ENCODE measurements around the gene SRD5A1. TPM values are rescaled to one million over a fixed set of nuclear protein-coding genes. Genes with fewer than 3 reads are reported as not detected.

Gene SRD5A1
- total and polyA plus RNA-seq, 2 of the 8 experiments (the other 6 are each of a cell fraction or from before 2014, with no cell fraction given): 34.7 to 42.4 TPM

GRCh38 chr5:6607559-6607936 is 25.7 kb upstream of the SRD5A1 start:
- Histone ChIP-seq H3K4me1 (replicated peaks in 1 of 4; ENCODE audit: control insufficient read depth in 3 of 4, insufficient read depth in 4 of 4, low read length in 3 of 4) (no peaks in the 10 kb centered on the region), H3K9me3 (ENCODE audit: insufficient read depth in 2 of 2, low read depth in 1 of 2, low read length in 1 of 2) (no peaks in the 10 kb centered on the region), H3K56ac (replicated peaks; ENCODE audit: insufficient read length, low read depth, low read length) (no peak overlapping the region), H2BK15ac (ENCODE audit: low read length) (no peak overlapping the region), H3K27ac (ENCODE audit: low read depth, low read length) (no peak overlapping the region), H2AFZ (ENCODE audit: low read length) (no peak overlapping the region), H3K18ac (ENCODE audit: extremely low read depth, low read length) (no peak overlapping the region), H3K79me2 (ENCODE audit: control insufficient read depth in 1 of 2, insufficient read depth in 2 of 2, low read length in 2 of 2) (peaks cover 0 to 6% of the 10 kb centered on the region in 2 experiments; a peak in 2 of 4 replicates), H3K4me2 (ENCODE audit: insufficient read depth in 1 of 2, low read depth in 2 of 2, low read length in 2 of 2) (no peak overlapping the region), H3K36me3 (ENCODE audit: control insufficient read depth in 2 of 4, insufficient read depth in 4 of 4, low read length in 3 of 4) (peaks cover 52 to 85% (median 79%) of the 10 kb centered on the region in 4 experiments), H4K8ac (ENCODE audit: extremely low read depth, insufficient read depth, low read length) (no peak overlapping the region), H4K91ac (replicated peaks; ENCODE audit: insufficient read length, low read length) (no peak overlapping the region), H3K14ac (ENCODE audit: insufficient read length) (no peak overlapping the region), H3K27me3 (replicated peaks in 1 of 4; ENCODE audit: control insufficient read depth in 3 of 4, extremely low read depth in 1 of 4, insufficient read depth in 3 of 4, low read length in 3 of 4) (no peaks in the 10 kb centered on the region), H3K4me3 (ENCODE audit: extremely low read depth in 1 of 4, insufficient read depth in 2 of 4, low read depth in 3 of 4, low read length in 4 of 4) (no peak overlapping the region), H3K23ac (ENCODE audit: insufficient read length) (no peak overlapping the region), H2AK5ac (ENCODE audit: low read depth, low read length) (no peak overlapping the region), H4K5ac (ENCODE audit: insufficient read length, low read depth, low read length) (no peak overlapping the region), H2BK20ac (ENCODE audit: low read length) (no peak overlapping the region), H3K23me2 (ENCODE audit: low read depth, low read length) (no peaks in the 10 kb centered on the region), H3K4ac (replicated peaks; ENCODE audit: insufficient read length, low read depth, low read length) (no peak overlapping the region), H4K20me1 (replicated peaks in 1 of 2; ENCODE audit: control insufficient read depth in 1 of 2, insufficient read depth in 2 of 2, low read length in 2 of 2) (peaks cover 11 to 12% of the 10 kb centered on the region in 2 experiments), H2BK12ac (ENCODE audit: low read depth, low read length) (no peak overlapping the region), H2BK120ac (replicated peaks; ENCODE audit: low read depth, low read length) (no peak overlapping the region), H2BK5ac (ENCODE audit: low read depth, low read length) (no peak overlapping the region), H3K9ac (replicated peaks in 1 of 4; ENCODE audit: extremely low read depth in 1 of 4, low read depth in 3 of 4, low read length in 3 of 4) (no peak overlapping the region), H3K79me1 (ENCODE audit: low read depth, low read length) (no peaks in the 10 kb centered on the region)
- ChIA-PET CTCF (ENCODE audit: partially characterized antibody) (interaction anchor here (1.1 kb wide), 1 partner anchor 138 kb away, joined by 3 read pairs; no protein-coding TSS in a partner anchor), POLR2A (ENCODE audit: partially characterized antibody) (interaction anchor here (2.2 to 2.4 kb wide), 2 partner anchors 9 to 16 kb away, joined by 7 to 8 read pairs; no protein-coding TSS in a partner anchor)
- TF ChIP-seq NANOG (IDR thresholded peaks at IDR 0.05; ENCODE audit: insufficient read depth, low read depth, low read length, poor library complexity, severe bottlenecking): no peak
- no peak for TF ChIP-seq TAF7 (optimal IDR thresholded peaks at IDR 0.05; ENCODE audit: borderline replicate concordance, low read depth, low read length)
- TF ChIP-seq USF2 (IDR thresholded peaks at IDR 0.05; ENCODE audit: low read length): no peak
- no peak for TF ChIP-seq CHD2 (IDR thresholded peaks at IDR 0.05; ENCODE audit: low read length)
- TF ChIP-seq SIRT6 (IDR thresholded peaks at IDR 0.05; ENCODE audit: low read length): no peak
- TF ChIP-seq SAP30 (IDR thresholded peaks at IDR 0.05; ENCODE audit: insufficient read depth, insufficient replicate concordance, low read length): no peak
- TF ChIP-seq CBX8 (IDR thresholded peaks at IDR 0.05; ENCODE audit: borderline replicate concordance, low read depth, low read length): no peak
- TF ChIP-seq JUND (IDR thresholded peaks at IDR 0.05; ENCODE audit: low read length): no peak
- TF ChIP-seq POLR2AphosphoS5 (IDR thresholded peaks at IDR 0.05; ENCODE audit: low read depth, low read length): no peak
- TF ChIP-seq TCF12 (IDR thresholded peaks at IDR 0.05; ENCODE audit: low read depth, low read length): no peak
- DNase-seq (ENCODE audit: low read depth in 1 of 2, low spot score in 2 of 2) (no peak), FAIRE-seq (no peak)
- 94% methylated on average over 5 of the region's 5 CpGs; no CpG with 5 or more reads in 1 of the 2 experiments for WGBS, 2 experiments (ENCODE audit: extremely low coverage in 1 of 2, insufficient coverage in 1 of 2, insufficient read length in 1 of 2, insufficient replicate concordance in 2 of 2, low coverage in 1 of 2, low lambda C conversion rate in 2 of 2, missing lambda C conversion rate in 1 of 2)

Measured in H1 (cell line).